Neural progenitor cell (in vitro differentiated cells): ENCODE data around the gene ERBIN.

Experiments used
- EZH2 ChIP-seq: fragments of 200-600 bp; sonication (generic); IDR thresholded peaks from 2 replicates; pipeline ENCODE4 v1.6.1; 2017; ENCODE audit warnings: antibody characterized with exemption, mild to moderate bottlenecking, moderate library complexity
- EZH2phosphoT487 ChIP-seq: fragments of 200-600 bp; sonication (generic); IDR thresholded peaks from 2 replicates; pipeline ENCODE4 v1.6.1; 2017; ENCODE audit warnings: antibody characterized with exemption
- TF ChIP-seq, protein P1 (sequence below): fragments of 200-600 bp; sonication (generic); IDR thresholded peaks from 2 replicates; pipeline ENCODE4 v1.5.1; 2017; ENCODE audit warnings: antibody characterized with exemption, mild to moderate bottlenecking

DNA sequence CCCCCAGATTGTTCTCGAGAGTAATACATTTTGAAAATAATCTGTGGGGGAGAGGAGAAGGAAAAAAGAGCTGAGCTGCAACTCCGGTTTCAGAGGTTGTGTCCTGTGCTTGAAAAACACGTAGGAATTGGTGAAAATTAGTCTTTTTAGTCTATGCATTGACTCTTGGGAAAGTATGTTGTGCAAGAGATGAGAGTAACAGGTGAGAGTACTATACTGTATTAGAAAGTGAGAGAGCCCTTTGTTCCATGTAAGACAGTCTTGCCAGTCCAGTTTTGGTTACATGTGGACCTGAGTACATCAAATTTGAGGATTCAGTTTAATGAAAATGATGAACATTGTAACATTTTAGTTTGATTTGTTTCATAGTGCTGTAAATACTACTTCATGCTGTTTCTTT, 27.8 kb downstream of the ERBIN start:
- TF ChIP-seq, protein P1, sequence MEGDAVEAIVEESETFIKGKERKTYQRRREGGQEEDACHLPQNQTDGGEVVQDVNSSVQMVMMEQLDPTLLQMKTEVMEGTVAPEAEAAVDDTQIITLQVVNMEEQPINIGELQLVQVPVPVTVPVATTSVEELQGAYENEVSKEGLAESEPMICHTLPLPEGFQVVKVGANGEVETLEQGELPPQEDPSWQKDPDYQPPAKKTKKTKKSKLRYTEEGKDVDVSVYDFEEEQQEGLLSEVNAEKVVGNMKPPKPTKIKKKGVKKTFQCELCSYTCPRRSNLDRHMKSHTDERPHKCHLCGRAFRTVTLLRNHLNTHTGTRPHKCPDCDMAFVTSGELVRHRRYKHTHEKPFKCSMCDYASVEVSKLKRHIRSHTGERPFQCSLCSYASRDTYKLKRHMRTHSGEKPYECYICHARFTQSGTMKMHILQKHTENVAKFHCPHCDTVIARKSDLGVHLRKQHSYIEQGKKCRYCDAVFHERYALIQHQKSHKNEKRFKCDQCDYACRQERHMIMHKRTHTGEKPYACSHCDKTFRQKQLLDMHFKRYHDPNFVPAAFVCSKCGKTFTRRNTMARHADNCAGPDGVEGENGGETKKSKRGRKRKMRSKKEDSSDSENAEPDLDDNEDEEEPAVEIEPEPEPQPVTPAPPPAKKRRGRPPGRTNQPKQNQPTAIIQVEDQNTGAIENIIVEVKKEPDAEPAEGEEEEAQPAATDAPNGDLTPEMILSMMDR = no peak
- no peak for TF ChIP-seq EZH2phosphoT487
- TF ChIP-seq EZH2 = no peak
